GM19025 (cell line): ENCODE data around the gene AIDA.
A peak's percentile ranks its signal among the peaks of the same experiment; 100 is the strongest.
"Not testable (repeated sequence)": the region's sequence is repeated elsewhere in the genome, so short reads cannot be mapped to it uniquely, and the experiment has no call there.

Source experiments
- ATAC-seq: cut with Tn5 transposase; IDR thresholded peaks from one replicate; pipeline ENCODE4 v1.9.1; 2021; ENCODE audit warnings: mild to moderate bottlenecking, low read depth, moderate library complexity; ENCODE audit not compliant: unreplicated experiment

AIDA gene

DNA sequence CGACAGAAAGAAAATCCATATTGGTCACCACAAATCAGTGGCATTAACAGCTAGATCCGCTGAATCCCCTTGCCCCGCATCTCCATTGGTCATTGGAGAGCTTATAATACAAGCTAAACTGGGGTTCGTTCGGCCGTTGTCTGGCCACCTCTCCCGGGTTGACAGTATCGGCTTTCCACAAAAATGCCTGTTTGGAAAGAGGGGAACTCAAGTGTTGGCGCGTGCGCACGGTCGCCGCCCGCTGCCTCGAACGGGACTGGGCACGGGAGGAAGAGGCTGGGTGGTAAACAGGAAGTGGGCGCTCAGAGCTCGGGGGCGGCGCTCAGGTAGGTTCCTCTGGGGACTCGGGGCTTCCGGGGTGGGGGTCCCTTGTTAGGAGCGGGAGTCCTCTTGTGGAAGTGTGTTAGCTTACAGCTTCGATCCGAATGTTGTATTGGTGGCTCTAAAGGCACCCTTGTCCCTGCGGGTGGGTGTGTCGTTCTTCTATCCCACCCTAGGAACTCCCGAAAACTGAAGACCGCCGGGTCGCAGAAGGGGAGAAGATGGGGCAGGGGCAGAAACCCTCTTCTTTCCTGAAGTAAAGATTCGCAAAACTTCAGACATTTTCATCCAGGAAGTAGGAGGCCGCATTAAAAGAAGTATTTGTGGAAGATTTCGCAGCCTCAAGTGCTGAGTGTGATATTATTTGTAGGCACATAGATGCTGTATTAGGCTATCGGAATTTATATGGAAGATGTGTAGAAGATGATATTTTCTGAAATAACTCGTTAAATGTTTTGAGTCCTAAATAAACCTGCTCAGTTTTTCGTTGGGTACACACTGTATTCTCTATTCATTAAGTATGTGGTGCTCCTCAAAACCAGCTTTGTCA is 1.0 kb upstream of the AIDA start:
- ATAC-seq, result peak; percentile 56

DNA sequence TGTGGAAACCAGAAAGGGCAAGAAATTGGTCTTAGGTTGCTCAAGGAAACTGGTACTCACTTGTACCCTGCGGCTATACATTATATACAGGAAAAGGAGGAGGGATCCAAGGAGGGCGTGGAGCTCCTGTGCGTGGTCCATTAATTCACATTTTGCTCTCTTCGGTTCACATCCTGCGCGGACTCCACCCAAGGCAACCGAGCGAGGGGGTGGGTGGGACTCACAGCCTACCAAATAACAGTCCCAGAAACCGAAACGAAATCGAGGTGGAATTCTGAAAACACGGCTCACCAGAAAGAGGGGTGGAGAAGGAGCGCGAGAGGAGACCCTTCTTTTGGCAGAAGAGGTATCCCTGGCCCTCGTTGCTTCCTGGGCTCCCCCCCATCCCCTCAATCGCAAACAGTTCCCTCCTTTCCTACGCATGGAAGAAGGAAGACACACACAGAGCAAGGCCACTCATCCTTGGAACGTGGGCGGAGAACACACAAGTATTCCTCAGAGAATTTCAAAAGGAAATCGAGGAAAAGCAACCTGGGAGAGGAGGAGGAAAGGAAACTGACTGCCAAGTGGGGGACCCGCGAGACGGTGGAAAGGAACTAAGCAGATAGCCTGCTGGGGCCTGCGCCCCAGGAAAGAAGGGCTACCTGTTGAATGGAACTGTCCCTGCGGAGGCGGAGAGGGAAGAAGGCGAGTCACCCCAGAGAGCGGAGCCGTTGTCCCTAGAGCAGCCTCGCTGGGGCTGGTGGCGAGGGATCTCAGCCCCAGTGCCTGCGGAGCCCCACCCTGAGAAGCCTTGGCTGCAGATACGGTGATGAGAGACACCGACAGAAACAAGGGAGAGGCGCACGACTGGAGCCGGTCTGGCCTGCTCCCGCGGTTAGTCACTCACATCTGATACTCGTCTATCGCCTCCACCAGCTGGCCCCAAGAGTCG is 705 bp downstream of the AIDA start:
- ATAC-seq, result peak; percentile 32

DNA sequence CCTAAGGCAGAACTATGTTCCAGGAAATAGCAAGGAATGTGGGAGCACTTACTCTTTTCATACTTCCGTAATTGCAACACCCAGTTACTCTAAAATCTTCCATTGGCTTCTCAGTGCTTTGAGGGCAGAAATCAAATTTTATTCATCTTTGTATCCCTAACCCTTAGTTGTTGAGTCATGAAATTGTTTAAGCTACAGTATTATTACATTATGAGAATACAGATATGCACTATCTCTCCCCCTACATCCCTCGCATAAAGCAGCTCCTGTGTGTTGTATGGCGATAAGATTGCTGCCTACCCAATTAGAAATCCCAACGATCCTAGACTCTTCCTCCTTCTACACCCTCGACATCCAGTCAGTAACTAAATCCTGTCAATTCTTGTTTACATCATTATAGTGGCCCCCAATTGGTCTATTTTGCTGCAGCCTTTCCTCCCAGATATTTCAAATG is 2.6 kb downstream of the AIDA start:
- no peak for ATAC-seq

DNA sequence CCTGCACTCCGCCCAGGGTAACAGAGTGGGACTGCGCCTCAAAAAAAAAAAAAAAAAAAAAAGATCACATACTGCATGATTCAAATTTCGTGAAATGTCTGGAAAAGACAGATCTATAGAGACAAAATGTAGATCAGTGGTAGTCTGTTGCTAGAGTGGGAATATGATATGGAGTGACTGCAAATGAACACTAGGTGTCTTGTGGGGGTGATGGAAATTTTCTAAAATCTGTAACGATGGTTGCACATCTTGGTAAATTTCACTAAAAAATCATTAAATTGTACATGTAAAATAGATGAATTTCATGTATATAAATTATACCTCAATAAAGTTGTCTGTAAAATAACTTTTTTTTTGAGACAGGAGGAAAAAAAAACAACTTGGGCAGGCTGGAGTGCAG is 5.5 kb downstream of the AIDA start:
- ATAC-seq, result no peak

DNA sequence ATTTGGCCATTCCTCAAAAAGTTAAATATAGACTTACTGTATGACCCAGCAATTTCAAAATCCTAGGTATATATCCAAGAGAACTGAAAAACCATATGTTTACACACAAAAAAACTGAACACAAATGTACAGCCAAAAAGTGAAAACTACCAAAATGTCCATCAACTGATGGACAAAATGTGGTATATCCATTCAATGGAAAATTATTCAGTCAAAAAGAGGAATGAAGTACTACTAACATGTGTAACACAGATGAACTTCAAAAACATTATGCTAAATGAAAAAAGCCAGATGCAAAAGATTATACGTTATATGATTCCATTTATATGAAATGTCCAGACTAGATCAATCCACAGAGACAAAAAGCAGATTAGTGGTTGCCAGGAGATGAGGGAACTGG is 8.0 kb downstream of the AIDA start:
- no peak for ATAC-seq

DNA sequence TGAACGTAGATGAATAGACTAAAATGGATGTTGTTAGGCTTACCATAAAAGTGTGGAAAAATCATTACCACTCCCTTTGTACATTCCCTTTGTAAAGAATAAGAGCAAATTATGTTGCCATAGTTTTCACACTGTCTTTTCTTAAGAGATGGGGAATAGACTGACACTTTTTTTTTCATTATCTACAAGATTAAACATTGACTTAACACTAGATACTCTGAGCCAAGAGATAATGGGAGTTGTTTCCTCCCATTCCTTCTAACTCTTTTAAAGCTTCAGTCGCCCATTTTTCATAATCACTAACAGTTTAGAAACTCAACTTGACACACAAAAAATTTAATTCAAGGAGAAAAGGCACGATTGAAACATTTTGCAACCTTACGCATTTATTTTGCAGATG is 10.1 kb downstream of the AIDA start:
- ATAC-seq, result no peak

DNA sequence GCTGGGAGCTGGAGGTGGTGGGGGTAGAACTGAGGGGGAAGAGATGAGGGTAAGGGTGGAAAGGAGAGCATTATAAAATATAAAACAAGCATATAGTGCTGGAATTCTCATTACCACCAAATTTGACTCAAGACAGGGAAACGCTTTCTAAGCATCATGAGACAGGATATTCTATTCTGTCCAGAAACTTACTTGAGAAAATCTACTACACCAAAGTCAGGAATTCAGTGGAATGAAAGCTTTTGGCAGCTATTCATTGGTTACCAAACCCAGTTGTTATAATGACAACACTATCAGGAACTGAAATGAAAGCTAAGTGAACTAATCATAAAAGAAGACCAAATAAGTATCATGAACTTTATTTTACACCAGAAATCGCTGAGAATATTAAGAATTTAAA is 14.5 kb downstream of the AIDA start:
- ATAC-seq, result no peak

DNA sequence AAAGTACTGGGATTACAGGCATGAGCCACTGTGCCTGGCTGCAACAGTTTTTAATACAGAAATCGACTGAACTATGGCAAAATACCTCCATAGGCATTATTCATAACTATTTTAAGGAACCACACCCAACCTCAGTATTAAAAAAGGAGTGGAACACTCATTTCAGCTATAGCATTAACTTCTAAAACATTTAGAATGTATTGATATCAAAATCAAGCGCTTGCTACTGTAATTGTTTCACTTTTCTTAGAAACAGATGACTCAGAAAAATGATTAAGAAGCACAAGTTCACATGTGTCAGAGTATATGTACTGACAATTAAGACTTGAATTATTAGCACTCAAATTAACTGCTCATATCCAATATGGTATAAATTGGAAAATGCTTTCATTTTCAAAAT is 15.1 kb downstream of the AIDA start:
- no peak for ATAC-seq

DNA sequence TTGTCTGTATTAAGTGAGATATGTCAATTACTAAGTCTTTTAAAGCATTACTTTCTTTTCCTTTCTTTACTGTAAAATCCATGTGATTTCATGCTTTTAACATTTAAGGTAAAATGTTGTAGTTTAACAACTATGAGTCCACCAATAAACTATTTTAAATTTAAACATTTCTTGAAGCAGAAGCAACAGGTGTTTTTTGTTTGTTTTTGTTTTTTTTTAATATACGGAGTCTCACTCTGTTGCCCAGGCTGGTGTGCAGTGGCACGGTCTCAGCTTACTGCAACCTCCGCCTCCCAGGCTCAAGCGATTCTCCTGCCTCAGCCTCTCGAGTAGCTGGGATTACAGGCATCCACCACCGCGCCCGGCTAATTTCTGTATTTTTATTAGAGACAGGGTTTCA is 15.6 kb downstream of the AIDA start:
- no peak for ATAC-seq

DNA sequence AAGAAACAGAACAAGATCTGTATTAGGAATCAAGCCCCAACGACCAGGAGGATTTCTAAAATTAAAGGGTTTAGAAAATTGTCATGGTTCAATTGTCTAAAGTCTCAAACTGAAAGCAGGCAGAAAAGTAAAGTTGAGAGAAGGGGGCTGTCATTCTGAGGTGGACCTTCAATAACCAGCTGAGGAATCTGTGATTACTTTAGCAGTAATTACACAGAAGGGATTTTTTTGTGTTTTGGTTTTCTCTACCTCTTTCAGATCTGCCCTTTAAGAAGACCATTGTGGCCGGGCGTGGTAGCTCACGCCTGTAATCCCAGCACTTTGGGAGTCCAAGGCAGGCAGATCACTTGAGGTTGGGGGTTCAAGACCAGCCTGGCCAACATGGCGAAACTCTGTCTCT is 17.4 kb downstream of the AIDA start:
- ATAC-seq, result no peak

DNA sequence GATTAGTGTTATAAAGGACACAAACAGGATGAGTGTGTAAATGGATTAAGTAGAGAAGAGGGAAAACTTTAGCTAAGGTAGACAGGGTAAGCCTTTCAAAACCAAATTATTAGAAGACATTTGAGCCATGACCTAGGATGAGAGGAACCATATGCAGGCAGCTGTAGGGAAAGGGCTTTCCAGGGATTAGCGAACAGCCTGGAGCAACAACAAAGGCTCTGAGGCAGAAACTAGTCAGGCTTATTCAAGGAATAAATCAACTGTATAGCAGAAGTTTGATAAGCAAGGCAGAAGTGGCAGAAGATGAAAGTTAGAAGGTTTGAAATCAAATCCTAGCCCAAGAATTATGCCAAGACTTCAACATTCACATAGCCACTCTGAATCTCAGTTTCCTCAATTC is 21.3 kb downstream of the AIDA start:
- no peak for ATAC-seq

DNA sequence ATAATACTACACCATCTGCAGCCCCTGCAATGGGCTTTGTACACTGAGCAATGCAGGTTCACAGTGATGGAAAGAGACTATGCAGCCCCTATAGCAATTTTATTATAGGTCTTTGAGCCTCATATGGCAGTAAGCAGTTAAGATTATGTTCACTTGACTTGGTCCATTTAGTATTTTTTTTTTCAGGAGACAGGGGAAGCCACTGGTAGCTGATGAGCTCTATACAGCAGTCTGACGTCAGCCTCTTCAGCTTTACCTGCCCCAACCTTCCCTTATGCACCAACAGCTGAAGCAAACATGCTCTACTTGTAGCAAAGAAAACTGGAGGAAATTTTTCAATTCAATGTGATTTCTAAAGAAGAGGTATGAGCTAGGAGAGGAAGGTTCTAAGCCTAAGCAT is 32.2 kb downstream of the AIDA start:
- no peak for ATAC-seq

DNA sequence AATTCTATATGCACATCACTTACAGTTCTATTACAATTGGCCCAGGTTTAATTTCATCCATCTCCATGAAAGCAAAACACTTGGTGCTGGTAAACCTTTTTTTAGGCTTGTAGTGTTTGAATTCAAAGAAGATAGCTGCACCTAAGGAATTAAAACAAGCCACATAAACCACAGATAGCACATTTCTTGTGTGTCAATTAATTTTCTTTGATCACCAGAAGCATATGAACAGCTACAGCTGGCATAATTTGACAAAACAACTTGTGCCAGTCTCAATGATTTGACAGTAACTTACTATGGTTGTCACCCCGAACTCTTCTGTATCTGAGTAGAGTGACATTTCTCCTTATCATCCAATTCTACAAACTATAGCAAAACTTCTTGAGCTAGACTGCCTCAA is 42.2 kb downstream of the AIDA start:
- no peak for ATAC-seq

DNA sequence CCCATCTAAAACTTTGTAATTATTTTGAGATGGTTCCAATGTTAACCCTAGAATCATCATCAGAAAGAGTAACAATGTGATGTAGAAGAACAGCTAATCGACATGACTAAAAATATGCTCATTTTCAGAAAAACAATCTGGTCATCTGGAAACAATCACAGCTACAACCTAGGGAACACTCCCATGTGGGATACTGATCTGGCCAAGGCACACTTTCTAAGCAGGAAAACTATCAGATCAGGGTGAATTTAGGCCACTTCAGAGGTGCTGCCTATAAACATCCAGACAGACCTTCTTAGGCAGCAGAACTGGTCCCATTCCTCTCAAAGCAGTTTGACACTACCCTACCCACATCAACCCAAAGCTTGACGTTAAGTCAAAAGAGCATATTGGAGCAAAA is 43.2 kb downstream of the AIDA start:
- not testable (repeated sequence) for ATAC-seq

DNA sequence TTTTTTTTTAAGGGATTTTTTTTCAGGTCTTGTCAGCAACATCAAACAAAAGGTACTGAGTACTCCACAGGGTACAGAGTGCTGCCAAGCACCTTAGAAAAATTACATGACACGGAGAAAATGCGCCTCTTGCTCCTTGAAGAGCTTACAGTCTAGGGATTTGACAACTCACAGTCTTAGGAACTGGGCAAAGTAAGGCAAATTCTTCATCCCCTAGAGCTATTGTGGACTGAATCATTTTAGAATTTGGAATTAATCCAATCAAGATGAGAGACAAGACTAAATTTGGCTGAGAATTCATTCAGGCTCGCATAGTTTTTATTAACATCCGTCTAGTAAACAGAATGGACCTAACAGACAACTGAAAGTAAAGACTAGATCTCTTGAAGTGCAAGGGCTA is 44.1 kb downstream of the AIDA start:
- ATAC-seq, result not testable (repeated sequence)

DNA sequence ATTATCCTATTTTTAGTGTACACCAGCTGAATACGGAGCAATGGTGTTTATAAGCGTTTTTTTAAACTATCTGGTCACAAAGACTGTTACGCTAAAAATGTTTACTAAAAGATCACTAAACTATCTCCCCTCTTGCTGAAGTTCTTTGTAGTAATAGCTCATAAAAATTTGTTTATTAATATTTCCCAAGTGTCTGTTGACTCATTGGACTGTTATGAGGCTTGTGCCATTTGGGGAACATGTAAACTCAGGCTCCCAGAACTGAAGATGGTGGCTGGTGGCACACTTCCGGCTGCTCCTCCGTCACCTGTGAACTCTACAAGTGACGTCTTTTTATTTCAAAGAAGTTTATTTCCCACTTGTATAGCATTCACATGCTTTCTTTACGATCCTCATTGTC is 46.3 kb downstream of the AIDA start:
- ATAC-seq, result no peak

DNA sequence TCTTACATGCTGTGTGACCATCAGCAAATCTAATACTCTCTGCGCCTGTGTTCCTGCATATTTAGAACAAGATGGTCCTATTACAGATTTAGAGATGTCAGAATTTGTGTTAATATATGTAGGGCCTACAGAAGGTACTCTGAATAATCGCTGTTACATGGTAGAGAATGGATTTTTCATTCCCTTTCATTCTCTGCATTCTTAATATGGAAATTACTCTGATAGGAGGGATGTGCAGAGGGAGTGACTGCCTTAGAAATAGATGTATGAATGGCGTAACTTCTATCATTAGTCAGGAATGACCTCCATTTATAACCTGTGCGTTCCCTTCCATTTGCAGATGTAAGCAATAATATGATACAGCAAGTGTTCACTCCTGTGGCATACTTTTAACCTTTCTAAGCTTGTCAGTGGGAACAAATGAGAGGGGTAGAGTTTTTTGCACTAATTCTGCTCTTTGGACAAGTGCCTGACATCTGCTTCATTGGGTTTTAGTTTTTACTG is 48.8 kb downstream of the AIDA start:
- ATAC-seq, result no peak

DNA sequence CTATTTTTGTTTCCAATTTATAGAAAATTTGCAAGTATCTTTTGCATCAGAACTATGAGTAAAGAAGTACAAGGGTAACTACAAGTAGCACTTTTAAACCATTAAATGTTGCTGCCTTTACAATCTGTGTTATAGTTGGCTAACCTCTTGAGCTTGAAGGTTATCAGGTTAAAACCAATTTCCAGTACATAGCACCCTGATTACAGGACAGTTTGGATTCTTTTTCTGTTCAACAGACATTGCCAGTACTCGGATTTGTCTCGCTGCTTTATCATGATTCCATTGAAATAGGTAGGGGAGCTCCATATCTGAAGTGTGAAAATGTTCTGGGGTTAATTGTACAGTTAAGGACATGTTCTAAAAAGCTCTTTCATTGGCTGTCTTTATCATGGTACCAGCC is 54.4 kb downstream of the AIDA start:
- no peak for ATAC-seq

DNA sequence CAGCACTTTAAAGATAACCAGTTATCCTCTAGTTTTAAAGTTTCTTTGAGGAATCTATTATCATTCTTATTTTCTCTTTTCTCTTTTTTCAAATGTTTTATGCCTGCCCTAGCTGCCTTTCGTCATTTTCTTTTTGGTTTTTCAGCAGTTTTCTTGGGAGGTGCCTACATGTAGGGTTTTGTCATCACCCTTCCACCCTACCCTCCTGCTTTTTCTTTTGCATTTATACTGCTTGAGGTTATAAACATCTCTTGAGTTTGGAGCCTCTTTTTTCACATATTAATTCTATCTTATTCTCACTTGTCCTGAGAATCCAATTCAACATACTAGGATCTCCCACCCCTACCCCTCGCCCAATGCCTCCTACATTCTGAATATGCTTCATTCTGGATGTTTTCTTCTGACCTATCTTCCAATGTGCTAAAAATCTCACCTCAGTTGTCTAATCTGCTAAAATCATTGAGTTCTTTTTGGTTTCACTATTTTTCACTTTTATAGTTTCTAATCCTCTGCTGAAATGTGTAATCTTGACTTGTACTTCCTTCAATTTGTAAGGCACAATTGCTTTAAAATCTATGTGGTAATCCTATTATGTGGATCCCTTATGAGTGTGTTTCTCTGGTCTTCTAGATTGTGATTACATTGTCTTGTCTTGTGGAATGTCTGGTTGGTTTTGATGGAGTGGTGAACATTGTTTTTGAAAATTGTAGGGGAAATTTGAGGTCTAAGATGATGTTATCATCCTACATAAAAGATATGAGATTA is 55.7 kb downstream of the AIDA start:
- no peak for ATAC-seq

DNA sequence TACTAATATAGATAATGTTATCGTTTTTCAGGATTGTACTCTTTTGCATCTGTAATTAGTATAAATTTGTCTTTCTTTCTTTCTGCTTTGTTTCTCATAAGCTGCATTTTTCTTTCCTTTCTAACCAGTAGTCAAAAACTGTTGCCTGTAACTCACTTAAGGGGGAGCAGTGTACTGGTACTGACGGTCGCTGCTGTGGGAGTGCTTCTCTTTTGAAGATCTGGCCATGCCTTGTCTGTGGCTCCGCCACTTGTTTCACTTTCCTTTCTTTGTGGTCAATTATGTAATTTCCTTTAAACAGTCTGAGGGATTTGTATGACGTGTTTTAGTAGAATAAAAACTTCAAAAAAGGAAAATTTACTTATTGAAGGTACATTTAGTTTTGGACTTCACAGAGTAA is 57.4 kb downstream of the AIDA start:
- ATAC-seq, result peak; percentile 96
